GM10248 (cell line): ENCODE measurements around the gene TIE1.

Source experiments
- CTCF ChIA-PET: fragments of 300-600 bp; sonication (Branson Sonifier 250); formaldehyde crosslinking; extraction: SDS; loops from one replicate; lab custom pipeline; 2021; ENCODE audit warnings: antibody characterized with exemption; lab: Yijun Ruan, JAX
- POLR2A ChIA-PET: fragments of 350-650 bp; sonication (Branson Sonifier 250); formaldehyde crosslinking; extraction: SDS; loops from one replicate; lab custom pipeline; 2020; ENCODE audit warnings: antibody characterized with exemption; lab: Yijun Ruan, JAX
- DNase-seq: peaks from one replicate; pipeline ENCODE4 v3.0.0; 2012; ENCODE audit errors: extremely low spot score
- CTCF ChIP-seq: IDR thresholded peaks from 2 replicates; pipeline ENCODE4 v1.5.1; 2012; ENCODE audit warnings: mild to moderate bottlenecking, low read depth; ENCODE audit errors: extremely low read depth, missing control alignments, control extremely low read depth

TIE1 gene

GRCh38 chr1:43292216-43292615 is 8.6 kb upstream of the TIE1 start:
- ChIA-PET POLR2A (no interaction called here), CTCF (interaction anchor here (1.5 kb wide), 1 partner anchor 12 kb away, joined by 6 read pairs; no protein-coding TSS in a partner anchor)
- TF ChIP-seq CTCF: no peak
- no peak for DNase-seq

GRCh38 chr1:43292679-43293078 is 8.1 kb upstream of the TIE1 start:
- ChIA-PET POLR2A (no interaction called here), CTCF (interaction anchor here (1.5 kb wide), 1 partner anchor 12 kb away, joined by 6 read pairs; no protein-coding TSS in a partner anchor)
- no peak for TF ChIP-seq CTCF
- no peak for DNase-seq

GRCh38 chr1:43293176-43293575 is 7.6 kb upstream of the TIE1 start:
- DNase-seq: no peak
- TF ChIP-seq CTCF: no peak
- ChIA-PET CTCF (interaction anchor here (1.5 kb wide), 1 partner anchor 13 kb away, joined by 6 read pairs; no protein-coding TSS in a partner anchor), POLR2A (no interaction called here)

GRCh38 chr1:43293896-43294760 is 6.7 kb upstream of the TIE1 start:
- ChIA-PET POLR2A (no interaction called here), CTCF (interaction anchor here (0.7 to 1.6 kb wide), 5 partner anchors 8 to 639 kb away, joined by 3 to 4 read pairs (median 4); partner anchors contain the start of gene ARTN)
- TF ChIP-seq CTCF: no peak
- DNase-seq: no peak

GRCh38 chr1:43294761-43295160 is 6.0 kb upstream of the TIE1 start:
- DNase-seq: no peak
- POLR2A ChIA-PET: no interaction called here
- no peak for TF ChIP-seq CTCF
- CTCF ChIA-PET: interaction anchor here (0.8 to 1.6 kb wide), 6 partner anchors 8 to 382 kb away, joined by 3 to 4 read pairs (median 4); partner anchors contain the start of gene C1orf210

GRCh38 chr1:43296207-43296606 is 4.6 kb upstream of the TIE1 start:
- ChIA-PET POLR2A (no interaction called here), CTCF (interaction anchor here (1.0 to 1.2 kb wide), 2 partner anchors 33 to 58 kb away, joined by 3 to 4 read pairs; no protein-coding TSS in a partner anchor)
- no peak for TF ChIP-seq CTCF
- no peak for DNase-seq
